Body of pancreas (tissue), 4 donors: ENCODE data around the gene TMOD1.

ENCODE experiments used
- POLR2A ChIP-seq, 3 donors: fragments of 450-650 bp; IDR thresholded peaks; one replicate each; pipeline ENCODE4 v1.6.1; 2016; ENCODE audit warnings: antibody characterized with exemption in 3 of 3, mild to moderate bottlenecking in 2 of 3
- TF ChIP-seq, protein P1 (sequence below), 7 experiments: fragments of 450-650 bp in 4 of 7; fragments of 200-600 bp in 3 of 7; sonication (generic) in 3 of 7; IDR thresholded peaks; one replicate each; pipeline ENCODE4 v1.5.1; 2016 to 2019; ENCODE audit warnings: antibody characterized with exemption in 7 of 7

GRCh38 chr9:97491216-97491999 is 10.1 kb upstream of the TMOD1 start:
- TF ChIP-seq, protein P1, sequence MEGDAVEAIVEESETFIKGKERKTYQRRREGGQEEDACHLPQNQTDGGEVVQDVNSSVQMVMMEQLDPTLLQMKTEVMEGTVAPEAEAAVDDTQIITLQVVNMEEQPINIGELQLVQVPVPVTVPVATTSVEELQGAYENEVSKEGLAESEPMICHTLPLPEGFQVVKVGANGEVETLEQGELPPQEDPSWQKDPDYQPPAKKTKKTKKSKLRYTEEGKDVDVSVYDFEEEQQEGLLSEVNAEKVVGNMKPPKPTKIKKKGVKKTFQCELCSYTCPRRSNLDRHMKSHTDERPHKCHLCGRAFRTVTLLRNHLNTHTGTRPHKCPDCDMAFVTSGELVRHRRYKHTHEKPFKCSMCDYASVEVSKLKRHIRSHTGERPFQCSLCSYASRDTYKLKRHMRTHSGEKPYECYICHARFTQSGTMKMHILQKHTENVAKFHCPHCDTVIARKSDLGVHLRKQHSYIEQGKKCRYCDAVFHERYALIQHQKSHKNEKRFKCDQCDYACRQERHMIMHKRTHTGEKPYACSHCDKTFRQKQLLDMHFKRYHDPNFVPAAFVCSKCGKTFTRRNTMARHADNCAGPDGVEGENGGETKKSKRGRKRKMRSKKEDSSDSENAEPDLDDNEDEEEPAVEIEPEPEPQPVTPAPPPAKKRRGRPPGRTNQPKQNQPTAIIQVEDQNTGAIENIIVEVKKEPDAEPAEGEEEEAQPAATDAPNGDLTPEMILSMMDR (IDR thresholded peaks at IDR 0.05) = no peak
- TF ChIP-seq POLR2A (IDR thresholded peaks at IDR 0.05) = no peak
